ENCODE measurements around the gene CTCFL.

- TF ChIP-seq POLR2A (IDR thresholded peaks at IDR 0.05; ENCODE audit: low read depth, low read length) (no peak), MAX (IDR thresholded peaks at IDR 0.05; ENCODE audit: insufficient read depth, insufficient read length) (no peak), CTCF (IDR thresholded peaks at IDR 0.05; ENCODE audit: extremely low read depth in 1 of 2, insufficient read depth in 1 of 2, low read depth in 1 of 2, low read length in 2 of 2) (no peak), JUN (IDR thresholded peaks at IDR 0.05; ENCODE audit: borderline replicate concordance, insufficient read depth, insufficient read length, low read depth) (no peak), EZH2 (IDR thresholded peaks at IDR 0.05; ENCODE audit: borderline replicate concordance, low read depth, low read length, severe bottlenecking) (no peak)
Observed at GRCh38 chr20:57563522-57563921, 38.6 kb upstream of the CTCFL start.

All from endothelial cell of umbilical vein (primary cell).